Tibial nerve (tissue), 4 donors: ENCODE measurements around the gene P3H3.

ENCODE experiments used
- EP300 ChIP-seq, 2 donors: sonication (generic); formaldehyde crosslinking; IDR thresholded peaks; one replicate each; pipeline ENCODE4 v1.6.1; 2017; ENCODE audit warnings: antibody characterized with exemption in 2 of 2, mild to moderate bottlenecking in 1 of 2
- TF ChIP-seq, protein P1 (sequence below), 5 experiments: fragments of 200-600 bp in 3 of 5; fragments of 450-650 bp in 2 of 5; sonication (generic) in 3 of 5; IDR thresholded peaks; one replicate each; pipeline ENCODE4 v1.5.1; 2016 to 2019; ENCODE audit warnings: antibody characterized with exemption in 5 of 5, mild to moderate bottlenecking in 3 of 5, moderate library complexity in 2 of 5

DNA sequence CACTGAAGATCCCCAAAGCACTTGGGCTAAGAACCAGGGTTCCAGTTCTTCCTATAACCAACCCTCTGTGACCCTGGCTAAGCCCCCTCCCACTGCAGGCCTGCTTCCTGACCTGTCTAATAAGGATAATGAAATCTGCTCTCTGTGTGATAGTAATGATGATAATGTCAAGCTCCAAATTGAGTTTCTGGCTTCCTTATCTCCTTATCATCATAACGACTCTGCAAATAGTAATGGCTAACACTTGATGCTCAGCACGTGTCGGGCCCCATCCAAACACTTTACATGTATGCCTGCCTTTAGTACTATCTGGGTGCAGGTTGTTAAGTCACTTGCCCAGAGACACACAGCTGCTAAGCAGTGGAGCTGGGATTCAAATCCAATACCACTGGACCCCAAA lies 11.6 kb upstream of the P3H3 start:
- TF ChIP-seq EP300 (IDR thresholded peaks at IDR 0.05) = no peak
- TF ChIP-seq, protein P1, sequence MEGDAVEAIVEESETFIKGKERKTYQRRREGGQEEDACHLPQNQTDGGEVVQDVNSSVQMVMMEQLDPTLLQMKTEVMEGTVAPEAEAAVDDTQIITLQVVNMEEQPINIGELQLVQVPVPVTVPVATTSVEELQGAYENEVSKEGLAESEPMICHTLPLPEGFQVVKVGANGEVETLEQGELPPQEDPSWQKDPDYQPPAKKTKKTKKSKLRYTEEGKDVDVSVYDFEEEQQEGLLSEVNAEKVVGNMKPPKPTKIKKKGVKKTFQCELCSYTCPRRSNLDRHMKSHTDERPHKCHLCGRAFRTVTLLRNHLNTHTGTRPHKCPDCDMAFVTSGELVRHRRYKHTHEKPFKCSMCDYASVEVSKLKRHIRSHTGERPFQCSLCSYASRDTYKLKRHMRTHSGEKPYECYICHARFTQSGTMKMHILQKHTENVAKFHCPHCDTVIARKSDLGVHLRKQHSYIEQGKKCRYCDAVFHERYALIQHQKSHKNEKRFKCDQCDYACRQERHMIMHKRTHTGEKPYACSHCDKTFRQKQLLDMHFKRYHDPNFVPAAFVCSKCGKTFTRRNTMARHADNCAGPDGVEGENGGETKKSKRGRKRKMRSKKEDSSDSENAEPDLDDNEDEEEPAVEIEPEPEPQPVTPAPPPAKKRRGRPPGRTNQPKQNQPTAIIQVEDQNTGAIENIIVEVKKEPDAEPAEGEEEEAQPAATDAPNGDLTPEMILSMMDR (IDR thresholded peaks at IDR 0.05) = no peak
